HG02588 (cell line): Measurements from ENCODE around the gene LRRC9.

Source experiments
- ATAC-seq: cut with Tn5 transposase; IDR thresholded peaks from one replicate; pipeline ENCODE4 v1.9.1; 2021; ENCODE audit warnings: mild to moderate bottlenecking, moderate library complexity; ENCODE audit not compliant: unreplicated experiment

Gene LRRC9

DNA sequence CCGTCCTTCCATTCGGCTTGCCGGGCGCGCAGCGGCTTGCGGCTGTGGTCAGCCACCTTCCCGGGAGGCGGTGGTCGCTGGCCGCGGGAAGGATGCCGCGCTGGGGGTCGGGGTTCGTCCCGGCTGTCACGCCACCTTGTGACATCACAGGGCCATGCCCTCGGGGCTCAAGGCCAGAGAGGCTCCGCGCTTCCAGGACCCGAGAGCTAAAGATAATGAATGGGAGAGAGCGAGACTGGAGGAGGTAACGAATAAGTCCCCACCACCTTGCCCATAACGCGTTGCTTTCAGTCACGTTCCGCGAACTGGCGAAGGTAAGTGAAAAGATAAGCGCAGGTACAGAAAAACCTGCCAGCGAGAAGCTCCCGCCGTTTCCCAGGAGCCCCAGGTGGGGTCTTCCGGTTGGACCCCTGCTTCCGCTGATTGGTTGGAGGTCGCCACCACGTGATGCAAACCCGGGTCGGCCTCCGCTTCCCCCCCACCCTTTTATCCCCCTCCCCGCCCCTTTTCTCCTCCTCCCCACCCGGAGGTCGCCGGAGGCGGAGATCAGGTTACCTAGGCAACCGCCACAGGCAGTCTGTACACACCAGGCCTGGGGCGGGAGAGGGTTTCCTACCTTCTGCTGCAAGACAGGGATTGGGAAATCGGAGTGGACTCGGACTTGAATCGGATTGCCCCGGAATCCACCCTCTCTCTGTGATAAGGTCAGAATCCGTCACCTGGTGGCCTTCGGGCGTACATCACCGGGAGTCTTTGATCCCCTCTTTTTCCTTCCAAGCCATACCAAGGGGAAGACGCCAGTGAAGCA, at the start of gene LRRC9:
TSS of gene LRRC9 (plus strand) at position 575 of the 808 bp plus-strand sequence.
- ATAC-seq = peak; percentile 30

GRCh38 chr14:59870277-59871165, 49.4 kb upstream of the LRRC9 start, which contains the start of gene RTN1:
Gene RTN1 (minus strand): TSS chr14:59870776. CDS start chr14:59870630, 146 bp downstream.
- peak; percentile 53 for ATAC-seq

- no peak for ATAC-seq
Observed at GRCh38 chr14:59871166-59871495, 48.8 kb upstream of the LRRC9 start.

DNA sequence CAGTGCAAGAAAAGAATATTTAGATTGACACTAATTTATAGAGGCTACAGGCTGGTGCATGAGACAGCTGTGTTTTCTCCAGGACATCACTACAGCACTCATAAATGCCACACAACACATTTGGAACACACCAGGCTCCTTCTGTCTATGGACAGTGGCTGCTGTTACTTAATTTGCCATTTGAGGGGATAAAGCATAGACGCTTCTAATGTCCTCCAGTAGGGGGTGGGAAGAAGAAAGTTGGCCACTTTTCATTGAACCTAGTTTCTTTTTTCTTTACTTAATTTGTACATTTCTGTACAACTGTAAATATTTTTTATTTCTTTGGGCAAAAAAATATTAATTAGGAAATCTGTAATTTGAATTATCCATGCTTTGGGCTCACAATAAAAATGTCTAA, 37.0 kb upstream of the LRRC9 start:
- ATAC-seq = no peak

- ATAC-seq = no peak
Observed at GRCh38 chr14:59890676-59891075, 29.3 kb upstream of the LRRC9 start.

DNA sequence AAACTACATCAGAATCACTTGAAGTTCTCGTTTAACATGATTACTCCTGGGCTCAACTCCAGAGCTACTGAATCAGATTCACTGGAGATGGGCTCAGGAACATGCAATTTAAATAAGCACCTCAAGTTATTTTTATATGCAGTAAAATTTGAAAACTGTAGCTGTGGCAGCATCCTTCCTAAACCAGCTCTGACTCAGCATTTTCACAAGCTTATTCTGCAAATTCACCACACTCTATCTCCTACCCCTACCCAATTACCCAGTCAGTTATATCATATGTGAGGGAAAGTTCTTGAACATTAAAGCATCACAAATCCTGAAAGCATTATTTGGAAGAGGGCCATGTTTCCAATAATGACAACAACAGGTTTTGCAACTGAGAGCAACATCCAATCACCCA, 24.2 kb upstream of the LRRC9 start:
- no peak for ATAC-seq

GRCh38 chr14:59897757-59898383, 22.1 kb upstream of the LRRC9 start:
- ATAC-seq = no peak

DNA sequence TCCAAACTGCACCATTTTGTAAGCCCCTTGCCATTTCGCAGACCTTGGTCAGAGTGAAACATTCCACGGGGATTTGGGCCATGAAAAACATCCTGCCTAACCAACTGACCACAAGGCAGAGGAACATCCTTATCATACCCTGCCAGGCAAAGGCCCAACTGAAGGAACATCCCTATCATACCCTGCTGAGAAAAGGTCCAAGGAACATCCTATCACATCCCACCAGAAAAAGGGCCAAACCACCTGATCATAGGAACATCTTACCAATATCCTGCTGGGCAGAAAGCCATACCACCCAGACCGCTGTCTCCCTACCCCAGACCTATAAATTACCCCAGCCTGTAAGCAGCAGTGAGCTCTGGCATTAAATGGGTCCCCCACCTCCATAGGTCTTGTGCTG, 19.4 kb upstream of the LRRC9 start:
- ATAC-seq = no peak

- ATAC-seq = no peak
Observed at GRCh38 chr14:59904184-59904583, 15.8 kb upstream of the LRRC9 start.

- no peak for ATAC-seq
Observed at GRCh38 chr14:59905188-59905587, 14.8 kb upstream of the LRRC9 start.

DNA sequence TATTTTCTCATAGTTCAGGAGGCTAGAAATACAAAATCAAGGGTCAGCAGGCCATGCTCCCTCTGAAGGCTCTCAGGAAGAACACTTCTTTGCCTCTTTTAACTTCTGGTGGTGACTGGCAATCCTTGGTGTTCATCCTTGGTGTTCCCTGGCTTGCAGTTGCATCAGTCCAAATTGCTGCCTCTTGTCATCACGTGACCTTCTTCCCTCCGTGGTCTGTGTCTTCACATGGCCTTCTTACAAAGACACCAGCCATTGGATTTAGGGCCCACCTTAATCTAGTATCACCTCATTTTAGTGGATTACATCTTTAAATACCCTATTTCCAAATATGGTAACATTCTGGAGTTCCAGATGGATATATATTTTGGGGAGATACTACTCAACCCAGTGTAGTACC, 7.5 kb upstream of the LRRC9 start:
- no peak for ATAC-seq

- ATAC-seq = no peak
Observed at GRCh38 chr14:59913187-59913586, 6.8 kb upstream of the LRRC9 start.

GRCh38 chr14:59918824-59919569, 947 bp upstream of the LRRC9 start:
- peak; percentile 63 for ATAC-seq

DNA sequence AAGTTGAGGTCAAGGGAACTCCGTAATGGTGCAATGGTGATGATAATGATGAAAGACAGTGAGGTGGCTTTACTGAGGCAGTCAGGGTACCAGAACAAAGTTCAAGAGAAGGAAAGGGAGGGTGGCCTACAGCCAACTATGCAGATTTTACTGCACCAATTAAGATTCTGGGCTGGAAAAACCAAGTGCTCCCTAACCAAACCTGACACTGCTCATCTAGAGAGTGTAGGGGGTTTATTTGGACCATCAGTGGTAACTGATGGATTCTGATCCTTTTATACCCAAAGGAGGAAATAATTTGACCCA, 387 bp downstream of the LRRC9 start:
- no peak for ATAC-seq

GRCh38 chr14:59925797-59926196, 5.9 kb downstream of the LRRC9 start:
- ATAC-seq = no peak

- no peak for ATAC-seq
Observed at GRCh38 chr14:59926534-59926933, 6.6 kb downstream of the LRRC9 start.

- no peak for ATAC-seq
Observed at GRCh38 chr14:59931237-59931636, 11.3 kb downstream of the LRRC9 start.

- ATAC-seq = no peak
Observed at GRCh38 chr14:59936145-59936544, 16.2 kb downstream of the LRRC9 start.

DNA sequence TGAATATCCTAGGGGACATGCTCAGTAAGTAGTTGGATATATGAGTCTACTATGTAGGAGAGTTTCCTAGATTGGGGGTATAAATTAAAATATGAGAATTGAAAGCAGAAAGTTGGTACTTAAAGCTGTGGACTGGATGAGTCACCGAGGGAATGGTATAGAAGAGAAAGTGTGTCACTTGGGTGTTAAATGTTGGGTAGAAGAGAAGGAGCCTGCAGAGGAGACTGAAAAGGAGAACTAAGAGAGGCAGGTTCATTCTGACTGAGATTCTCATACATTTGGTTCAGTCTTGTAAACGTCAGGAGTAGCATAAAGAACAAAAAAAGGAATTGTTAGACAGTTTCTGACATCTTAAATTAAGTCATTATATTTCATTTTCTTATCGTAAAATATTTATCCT, 19.9 kb downstream of the LRRC9 start:
- ATAC-seq = peak; percentile 56

GRCh38 chr14:59942296-59942862, 22.4 kb downstream of the LRRC9 start:
- peak; percentile 52 for ATAC-seq

GRCh38 chr14:59944909-59945308, 25.0 kb downstream of the LRRC9 start:
- ATAC-seq = no peak
